ENCODE measurements around the gene MYL4.
A peak's percentile ranks its signal among the peaks of the same experiment; 100 is the strongest.
"Not testable (repeated sequence)": the region's sequence is repeated elsewhere in the genome, so short reads cannot be mapped to it uniquely, and the experiment has no call there.

Gene MYL4

GRCh38 chr17:47243737-47244598 lies 34.8 kb downstream of the MYL4 start:
- no peak for DNase-seq (ENCODE audit: low spot score)

- no peak for DNase-seq (ENCODE audit: low spot score)
These were observed 35.5 kb downstream of the MYL4 start for GRCh38 chr17:47244697-47245096.

DNA sequence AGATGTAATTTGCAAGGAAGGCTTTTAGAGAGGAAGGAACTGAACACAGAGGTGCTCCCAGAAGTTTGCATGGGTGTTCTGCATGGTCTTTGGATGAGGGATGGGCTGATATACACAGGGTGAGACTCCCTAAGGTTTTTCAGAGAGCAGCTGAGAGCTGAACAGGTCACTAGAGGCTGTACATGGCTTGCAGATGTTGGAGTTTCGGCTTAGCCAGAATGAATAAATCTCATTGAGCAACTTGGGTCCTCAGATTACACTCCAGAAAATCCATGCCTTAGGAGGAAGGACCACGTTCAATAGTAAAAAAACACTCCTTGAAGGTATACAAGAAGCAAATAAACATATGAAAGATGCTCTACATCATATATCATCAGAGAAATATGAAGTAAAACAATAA lies 37.0 kb downstream of the MYL4 start:
- DNase-seq (ENCODE audit: low spot score) = no peak

DNA sequence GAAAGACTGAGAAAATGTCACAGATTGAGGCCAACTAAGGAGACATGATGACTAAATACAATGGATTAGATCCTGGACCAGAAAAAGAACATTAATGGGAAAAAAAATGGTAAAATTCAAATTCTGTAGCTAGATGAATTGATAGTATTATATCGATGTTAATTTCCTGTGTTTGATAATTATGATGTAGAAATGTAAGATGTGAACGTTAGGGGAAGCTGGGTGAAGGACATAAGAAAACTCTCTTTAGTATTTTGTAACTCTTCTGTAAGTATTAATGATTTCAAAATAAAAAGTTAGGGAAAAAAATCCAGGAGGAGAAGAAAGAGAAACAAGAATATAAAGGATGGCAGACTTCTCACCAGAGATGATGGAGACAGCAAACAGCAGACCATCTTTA lies 41.7 kb downstream of the MYL4 start:
- no peak for DNase-seq (ENCODE audit: low spot score)

GRCh38 chr17:47251421-47251940 lies 42.3 kb downstream of the MYL4 start:
- DNase-seq (ENCODE audit: low spot score) = no peak

GRCh38 chr17:47252209-47252608 lies 43.1 kb downstream of the MYL4 start:
- no peak for DNase-seq (ENCODE audit: low spot score)

DNA sequence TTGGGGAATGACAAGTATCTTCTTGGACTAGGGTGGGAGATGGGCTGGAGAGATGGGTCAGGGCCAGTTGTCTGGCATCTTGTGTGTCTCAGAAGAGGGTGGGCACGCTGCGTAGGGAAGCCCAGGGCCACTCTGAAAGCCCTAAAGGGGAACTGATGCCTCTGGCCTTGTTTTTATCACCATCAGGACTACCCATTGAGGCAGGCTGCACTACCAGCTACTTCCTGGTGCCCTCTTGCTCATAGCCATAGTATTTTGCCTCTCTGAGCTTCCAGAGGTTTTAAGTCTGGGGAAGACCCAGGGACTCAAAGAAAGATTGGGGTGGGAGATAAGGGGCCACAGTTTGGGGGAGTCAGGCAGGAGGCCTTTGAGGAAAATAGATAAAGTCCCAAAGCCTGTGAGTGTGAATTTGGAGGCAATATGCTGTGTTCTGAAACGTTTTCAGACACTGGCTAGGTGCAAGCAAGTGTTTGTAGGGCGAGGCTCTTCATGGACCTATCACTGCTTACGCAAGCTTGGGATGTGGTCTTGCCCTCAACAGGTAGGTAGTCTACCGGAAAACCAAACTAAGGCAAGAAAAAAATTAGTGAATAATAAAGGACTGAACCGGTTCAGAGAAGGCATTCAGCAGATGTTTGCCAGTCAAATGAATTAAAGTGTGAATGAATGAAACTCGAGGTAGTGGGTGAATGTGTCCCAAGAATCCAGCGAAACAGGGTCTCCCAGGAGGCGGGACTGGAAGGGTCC lies 43.8 kb downstream of the MYL4 start:
- no peak for DNase-seq (ENCODE audit: low spot score)

GRCh38 chr17:47253541-47254402 lies 44.6 kb downstream of the MYL4 start, which contains the start of gene ITGB3:
ITGB3 (plus strand) TSS chr17:47253827; CDS start chr17:47253862, 35 bp downstream.
- peak; percentile 70 for DNase-seq (ENCODE audit: low spot score)

DNA sequence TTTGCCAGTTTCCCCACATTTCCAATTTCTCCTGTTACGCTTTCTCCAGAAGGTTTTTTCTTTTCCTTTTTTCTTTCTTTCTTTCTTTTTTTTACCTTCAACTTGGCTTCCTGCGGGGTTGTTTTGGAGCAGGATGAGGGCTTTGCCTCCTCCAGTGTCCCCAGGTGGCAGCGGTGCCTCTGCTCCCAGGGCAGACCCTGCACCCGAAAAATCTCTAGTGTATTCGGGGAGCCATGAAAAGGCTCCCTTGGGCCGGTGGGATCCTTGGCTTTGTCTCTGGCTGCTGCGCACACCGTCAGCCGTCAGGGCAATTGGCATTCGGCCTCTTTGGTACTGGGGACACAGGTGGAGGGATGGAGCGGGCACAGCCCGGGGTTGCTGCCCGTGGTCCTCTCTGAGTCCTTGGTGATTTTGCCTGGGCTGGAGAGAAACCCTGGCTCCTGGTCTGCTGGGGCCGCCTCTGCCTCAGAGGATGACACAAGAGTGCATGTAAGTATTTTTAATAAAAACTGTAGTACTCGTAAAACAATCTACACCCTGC lies 45.3 kb downstream of the MYL4 start:
- DNase-seq (ENCODE audit: low spot score) = no peak

DNA sequence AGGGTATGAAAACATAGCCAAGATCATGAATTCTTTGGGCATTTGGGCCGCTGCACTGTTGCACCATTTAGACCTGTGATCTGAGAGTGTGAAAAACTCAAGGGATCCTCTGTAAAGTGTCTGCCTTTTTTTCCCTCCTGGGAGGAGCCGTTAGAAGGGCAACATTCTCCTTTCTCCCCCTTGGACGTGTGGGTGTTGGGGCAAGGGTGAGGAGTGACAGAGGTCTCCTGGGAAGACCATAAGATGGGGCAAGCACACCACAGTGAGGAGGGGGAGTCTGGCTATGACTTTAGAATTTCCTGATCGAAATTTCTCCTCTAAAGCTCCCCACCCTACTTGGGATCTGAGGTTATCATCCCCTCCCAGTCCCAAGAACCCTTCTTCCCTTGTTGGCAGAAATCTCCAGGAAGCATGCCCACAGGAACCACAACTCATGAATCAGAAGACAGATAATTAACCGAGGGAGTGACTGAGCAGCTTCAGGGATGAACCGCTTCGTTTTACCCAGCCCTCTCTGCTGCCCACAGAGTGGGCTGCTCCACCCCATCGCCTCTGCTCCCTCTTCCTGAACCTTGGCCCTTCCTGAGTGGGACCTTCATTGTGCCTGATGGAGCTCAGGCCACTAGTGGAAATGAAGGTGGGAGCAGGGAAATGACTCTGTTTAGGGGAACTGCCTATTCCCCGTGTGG lies 48.6 kb downstream of the MYL4 start:
- no peak for DNase-seq (ENCODE audit: low spot score)

DNA sequence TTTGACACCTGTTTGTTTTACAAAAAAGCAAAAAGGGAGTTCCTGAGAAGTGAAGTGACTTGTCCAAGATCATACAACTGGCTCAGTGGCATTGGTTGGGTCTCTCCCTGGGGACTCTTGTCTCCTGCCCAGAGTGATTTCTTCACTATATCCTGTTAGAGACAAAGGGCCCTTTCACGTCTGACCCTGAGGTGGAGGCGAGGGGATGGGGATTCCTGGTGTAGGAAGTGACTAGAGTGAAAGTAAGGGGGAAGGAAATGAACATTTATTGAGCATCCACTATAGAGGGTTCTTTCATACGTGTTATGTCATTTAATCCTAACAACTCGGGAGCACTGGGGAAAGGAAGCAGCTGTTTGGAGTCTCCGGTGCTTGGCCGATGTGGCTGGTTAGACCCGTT lies 53.4 kb downstream of the MYL4 start:
- DNase-seq (ENCODE audit: low spot score) = peak; percentile 72

- no peak for DNase-seq (ENCODE audit: low spot score)
These were observed 55.0 kb downstream of the MYL4 start for GRCh38 chr17:47264166-47264565.

GRCh38 chr17:47265983-47266541 lies 56.9 kb downstream of the MYL4 start:
- DNase-seq (ENCODE audit: low spot score) = peak; percentile 87

- DNase-seq (ENCODE audit: low spot score) = no peak
These were observed 57.6 kb downstream of the MYL4 start for GRCh38 chr17:47266782-47267181.

GRCh38 chr17:47267354-47267828 lies 58.2 kb downstream of the MYL4 start:
- no peak for DNase-seq (ENCODE audit: low spot score)

GRCh38 chr17:47268964-47269363 lies 59.8 kb downstream of the MYL4 start:
- DNase-seq (ENCODE audit: low spot score) = not testable (repeated sequence)

DNA sequence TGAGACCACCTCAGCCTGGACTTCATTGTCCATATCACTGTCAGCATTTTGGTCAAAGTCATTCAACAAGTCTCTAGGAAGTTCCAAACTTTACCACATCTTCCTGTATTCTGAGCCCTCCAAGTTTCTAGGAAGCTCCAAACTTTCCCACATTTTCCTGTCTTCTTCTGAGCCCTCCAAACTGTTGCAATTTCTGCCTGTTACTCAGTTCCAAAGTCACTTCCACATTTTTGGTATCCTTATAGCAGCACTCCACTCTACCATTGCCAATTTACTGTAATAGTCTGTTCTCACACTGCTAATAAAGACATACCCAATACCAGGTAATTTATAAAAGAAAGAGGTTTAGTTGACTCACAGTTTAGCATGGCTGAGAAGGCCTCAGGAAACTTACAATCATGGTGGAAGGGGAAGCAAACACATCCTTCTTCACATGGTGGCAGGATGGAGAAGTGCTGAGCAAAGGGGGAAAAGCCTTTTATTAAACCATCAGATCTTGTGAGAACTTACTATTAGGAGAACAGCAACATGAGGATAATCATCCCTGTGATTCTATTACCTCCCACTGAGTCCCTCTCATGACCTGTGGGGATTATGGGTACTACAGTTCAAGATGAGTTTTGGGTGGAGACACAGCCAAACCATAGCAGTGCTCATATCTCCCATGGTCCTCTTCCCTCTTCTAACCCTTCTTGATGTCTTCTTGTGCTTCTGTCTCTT lies 60.6 kb downstream of the MYL4 start:
- DNase-seq (ENCODE audit: low spot score) = not testable (repeated sequence)

- DNase-seq (ENCODE audit: low spot score) = no peak
These were observed 62.0 kb downstream of the MYL4 start for GRCh38 chr17:47270946-47271705.

DNA sequence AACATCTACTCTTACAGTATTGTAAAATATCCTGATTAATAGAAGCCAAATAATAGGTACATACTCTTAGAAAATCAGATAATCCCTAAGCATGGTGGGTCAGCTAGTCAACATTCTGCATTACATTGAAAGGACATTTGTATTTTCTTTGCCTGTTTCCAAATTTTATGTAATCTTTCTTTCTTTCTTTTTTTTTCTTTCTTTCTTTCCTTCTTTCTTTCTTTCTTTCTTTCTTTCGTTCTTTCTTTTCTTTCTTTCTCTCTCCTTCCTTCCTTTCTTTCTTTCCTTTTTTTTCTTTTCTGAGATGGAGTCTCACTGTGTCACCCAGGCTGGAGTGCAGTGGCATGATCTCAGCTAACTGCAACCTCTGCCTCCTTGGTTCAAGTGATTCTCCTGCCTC lies 63.3 kb downstream of the MYL4 start:
- DNase-seq (ENCODE audit: low spot score) = no peak
